Osteocyte (in vitro differentiated cells): ENCODE results near the gene MEGF6. TPM values are rescaled to one million over a fixed set of nuclear protein-coding genes. Genes with fewer than 3 reads are reported as not detected.

ENCODE experiments used
- DNase-seq: peaks from one replicate; pipeline ENCODE4 v3.0.0; 2021; ENCODE audit warnings: mixed read lengths; ENCODE audit not compliant: unreplicated experiment; ENCODE audit errors: extremely low spot score
- H3K27ac Mint-ChIP-seq: one replicate; pipeline ENCODE4 v1.8.0; 2021; ENCODE audit warnings: mild to moderate bottlenecking, mixed read lengths; ENCODE audit not compliant: unreplicated experiment
- H3K27me3 Mint-ChIP-seq: one replicate; pipeline ENCODE4 v1.8.0; 2021; ENCODE audit warnings: mixed read lengths; ENCODE audit not compliant: unreplicated experiment
- H3K36me3 Mint-ChIP-seq: one replicate; pipeline ENCODE4 v1.8.0; 2021; ENCODE audit warnings: mixed read lengths; ENCODE audit not compliant: unreplicated experiment
- H3K4me1 Mint-ChIP-seq: one replicate; pipeline ENCODE4 v1.8.0; 2021; ENCODE audit warnings: mixed read lengths; ENCODE audit not compliant: unreplicated experiment
- H3K4me3 Mint-ChIP-seq: one replicate; pipeline ENCODE4 v1.8.0; 2021; ENCODE audit warnings: mild to moderate bottlenecking, moderate library complexity, mixed read lengths; ENCODE audit not compliant: unreplicated experiment
- H3K9me3 Mint-ChIP-seq: one replicate; pipeline ENCODE4 v1.8.0; 2021; ENCODE audit warnings: mixed read lengths; ENCODE audit not compliant: unreplicated experiment
- CTCF ChIP-seq: fragments of 200-600 bp; sonication (generic); IDR thresholded peaks from 2 replicates; pipeline ENCODE4 v1.5.0; 2021; ENCODE audit warnings: antibody characterized with exemption, mild to moderate bottlenecking, moderate library complexity
- total RNA-seq: library from RNA; stranded (reverse); gene quantifications from 2 replicates; pipeline ENCODE4 v1.2.1, GENCODE V29; 2021

Gene MEGF6
- total RNA-seq, 1 donor from 2014 or later, result 255 TPM

- TF ChIP-seq CTCF, result no peak
- peak overlapping the region; percentile 87 for H3K27ac Mint-ChIP-seq
These were observed 68.0 kb downstream of the MEGF6 start for GRCh38 chr1:3543076-3544039.

GRCh38 chr1:3542676-3543075 lies 68.6 kb downstream of the MEGF6 start:
- Mint-ChIP-seq H3K27me3 (no peaks in the 10 kb centered on the region), H3K27ac (peak overlapping the region; percentile 87), H3K36me3 (no peaks in the 10 kb centered on the region), H3K4me1 (peaks cover 70% of the 10 kb centered on the region), H3K9me3 (no peaks in the 10 kb centered on the region), H3K4me3 (no peak overlapping the region)
- DNase-seq, result no peak
- TF ChIP-seq CTCF, result no peak

More at GRCh38 chr1:3543076-3544039, 68.0 kb downstream of the MEGF6 start:
- H3K9me3 Mint-ChIP-seq, result no peaks in the 10 kb centered on the region
- H3K36me3 Mint-ChIP-seq, result no peaks in the 10 kb centered on the region
- no peaks in the 10 kb centered on the region for H3K27me3 Mint-ChIP-seq
- DNase-seq, result peak; percentile 92
- H3K4me3 Mint-ChIP-seq, result no peak overlapping the region
- H3K4me1 Mint-ChIP-seq, result peaks cover 74% of the 10 kb centered on the region

GRCh38 chr1:3541936-3542335 lies 69.4 kb downstream of the MEGF6 start:
- Mint-ChIP-seq H3K4me3 (no peak overlapping the region), H3K4me1 (peaks cover 64% of the 10 kb centered on the region), H3K27me3 (no peaks in the 10 kb centered on the region), H3K36me3 (no peaks in the 10 kb centered on the region), H3K27ac (peak overlapping the region; percentile 62), H3K9me3 (no peaks in the 10 kb centered on the region)
- TF ChIP-seq CTCF, result no peak
- DNase-seq, result no peak

- H3K36me3 Mint-ChIP-seq, result no peaks in the 10 kb centered on the region
- no peak overlapping the region for H3K4me3 Mint-ChIP-seq
- no peak for TF ChIP-seq CTCF
- no peak for DNase-seq
- H3K4me1 Mint-ChIP-seq, result peaks cover 64% of the 10 kb centered on the region
- H3K27me3 Mint-ChIP-seq, result no peaks in the 10 kb centered on the region
- no peak overlapping the region for H3K27ac Mint-ChIP-seq
- no peaks in the 10 kb centered on the region for H3K9me3 Mint-ChIP-seq
These were observed 69.8 kb downstream of the MEGF6 start for GRCh38 chr1:3541465-3541864.

- Mint-ChIP-seq H3K36me3 (no peaks in the 10 kb centered on the region), H3K27me3 (no peaks in the 10 kb centered on the region), H3K4me3 (no peak overlapping the region), H3K27ac (peak overlapping the region; percentile 60), H3K9me3 (no peaks in the 10 kb centered on the region), H3K4me1 (peaks cover 59% of the 10 kb centered on the region)
- no peak for DNase-seq
- no peak for TF ChIP-seq CTCF
These were observed 70.4 kb downstream of the MEGF6 start for GRCh38 chr1:3540876-3541275.
